HepG2 (cell line): Measurements from ENCODE around the gene HAGHL. TPM values are rescaled to one million over a fixed set of nuclear protein-coding genes. Genes with fewer than 3 reads are reported as not detected.

ENCODE experiments used
- FOXC1 ChIP-seq: sonication (generic); formaldehyde crosslinking; IDR thresholded peaks from 2 replicates; pipeline ENCODE4 v1.8.0; 2022; ENCODE audit warnings: mild to moderate bottlenecking, missing genetic modification reagents, borderline replicate concordance
- HHEX ChIP-seq: IDR thresholded peaks from 2 replicates; pipeline ENCODE4 v1.6.1; 2016; ENCODE audit warnings: control low read depth
- KDM5A ChIP-seq: fragments of 200-600 bp; sonication (generic); IDR thresholded peaks from 2 replicates; pipeline ENCODE4 v1.7.0; 2018; ENCODE audit warnings: antibody characterized with exemption, mild to moderate bottlenecking, low read length, borderline replicate concordance
- KLF16 ChIP-seq, 2 experiments: sonication (generic) in 1 of 2; formaldehyde crosslinking in 1 of 2; IDR thresholded peaks; 2 replicates each; pipeline versions ENCODE4 v1.6.1 to v1.8.0; 2016 to 2023; ENCODE audit warnings: missing genetic modification reagents in 2 of 2, missing compliant biosample characterization in 1 of 2
- MTA3 ChIP-seq: sonication (generic); formaldehyde crosslinking; IDR thresholded peaks from 2 replicates; pipeline ENCODE4 v1.4.0; 2020; ENCODE audit warnings: missing genetic modification reagents
- PLRG1 ChIP-seq: fragments of 450-650 bp; conservative IDR thresholded peaks from 2 replicates; pipeline ENCODE4 v1.6.1; 2016
- RAD21 ChIP-seq: fragments of 450-650 bp; formaldehyde crosslinking; IDR thresholded peaks from 2 replicates; pipeline ENCODE4 v1.5.0; 2020; ENCODE audit warnings: mild to moderate bottlenecking
- REXO4 ChIP-seq: sonication (generic); formaldehyde crosslinking; IDR thresholded peaks from 2 replicates; pipeline ENCODE4 v1.8.0; 2022; ENCODE audit warnings: missing genetic modification reagents, mild to moderate bottlenecking, borderline replicate concordance
- TARDBP ChIP-seq: sonication (generic); formaldehyde crosslinking; IDR thresholded peaks from 2 replicates; pipeline ENCODE4 v1.8.0; 2022; ENCODE audit warnings: mild to moderate bottlenecking, missing genetic modification reagents
- THYN1 ChIP-seq: sonication (generic); formaldehyde crosslinking; IDR thresholded peaks from 2 replicates; pipeline ENCODE4 v1.8.1; 2023; ENCODE audit warnings: low read depth, mild to moderate bottlenecking, moderate library complexity, missing genetic modification reagents, borderline replicate concordance
- XRCC5 ChIP-seq: fragments of 200-400 bp; formaldehyde crosslinking; optimal IDR thresholded peaks from 2 replicates; pipeline ENCODE3; 2017; ENCODE audit warnings: mild to moderate bottlenecking, low read length
- ZNF121 ChIP-seq: sonication (generic); formaldehyde crosslinking; IDR thresholded peaks from 2 replicates; pipeline ENCODE4 v1.5.0; 2020; ENCODE audit warnings: mild to moderate bottlenecking, missing genetic modification reagents
- ZNF333 ChIP-seq: sonication (generic); formaldehyde crosslinking; IDR thresholded peaks from 2 replicates; pipeline ENCODE4 v1.4.0; 2020; ENCODE audit warnings: mild to moderate bottlenecking, missing genetic modification reagents, borderline replicate concordance
- ZNF446 ChIP-seq: sonication (generic); formaldehyde crosslinking; IDR thresholded peaks from 2 replicates; pipeline ENCODE4 v1.5.0; 2020; ENCODE audit warnings: mild to moderate bottlenecking, missing genetic modification reagents
- ZNF569 ChIP-seq: sonication (generic); formaldehyde crosslinking; IDR thresholded peaks from 2 replicates; pipeline ENCODE4 v1.5.0; 2020; ENCODE audit warnings: mild to moderate bottlenecking, missing genetic modification reagents, moderate library complexity, borderline replicate concordance
- polyA plus RNA-seq, 8 experiments: library from polyadenylated mRNA; depleted of rRNA in 3 of 8; stranded (reverse) in 7 of 8; unstranded in 1 of 8; fragments of >200 nt; fragmentation: Illumina TruSeq in 4 of 8; extraction: Trizol in 4 of 8; gene quantifications; 2 replicates each; pipeline versions ENCODE4 v1.2.1 to v1.2.3, GENCODE V29; 2011 to 2016; ENCODE audit warnings: low read depth in 4 of 8, missing spikeins in 1 of 8, mixed read lengths in 1 of 8; ENCODE audit not compliant: insufficient read depth in 1 of 8
- total RNA-seq, 5 experiments: library from RNA; depleted of rRNA; stranded (reverse); fragments of >200 nt; fragmentation: Illumina TruSeq; extraction: Trizol; gene quantifications; 2 replicates each; pipeline ENCODE4 v1.2.3, GENCODE V29; 2016; ENCODE audit warnings: low read depth in 1 of 5
- TF ChIP-seq, protein P1 (sequence below): sonication (generic); formaldehyde crosslinking; IDR thresholded peaks from 2 replicates; pipeline ENCODE4 v1.5.0; 2020; ENCODE audit warnings: missing genetic modification reagents
- TF ChIP-seq, protein P2 (sequence below): sonication (generic); formaldehyde crosslinking; IDR thresholded peaks from 2 replicates; pipeline ENCODE4 v1.5.1; 2020; ENCODE audit warnings: mild to moderate bottlenecking, missing genetic modification reagents, moderate library complexity
- TF ChIP-seq, protein P3 (sequence below): IDR thresholded peaks from 2 replicates; pipeline ENCODE4 v1.6.1; 2016; ENCODE audit warnings: low read depth
- TF ChIP-seq, protein P4 (sequence below): IDR thresholded peaks from 2 replicates; pipeline ENCODE4 v1.6.1; 2016; ENCODE audit warnings: missing compliant biosample characterization, missing genetic modification reagents, borderline replicate concordance
- TF ChIP-seq, protein P5 (sequence below): conservative IDR thresholded peaks from 2 replicates; pipeline ENCODE4 v1.6.1; 2018; ENCODE audit warnings: missing genetic modification reagents

HAGHL gene
- total and polyA plus RNA-seq, 2 of the 13 experiments (the other 11 are each of a cell fraction or from before 2014, with no cell fraction given) = 3.4 to 8.4 TPM

DNA sequence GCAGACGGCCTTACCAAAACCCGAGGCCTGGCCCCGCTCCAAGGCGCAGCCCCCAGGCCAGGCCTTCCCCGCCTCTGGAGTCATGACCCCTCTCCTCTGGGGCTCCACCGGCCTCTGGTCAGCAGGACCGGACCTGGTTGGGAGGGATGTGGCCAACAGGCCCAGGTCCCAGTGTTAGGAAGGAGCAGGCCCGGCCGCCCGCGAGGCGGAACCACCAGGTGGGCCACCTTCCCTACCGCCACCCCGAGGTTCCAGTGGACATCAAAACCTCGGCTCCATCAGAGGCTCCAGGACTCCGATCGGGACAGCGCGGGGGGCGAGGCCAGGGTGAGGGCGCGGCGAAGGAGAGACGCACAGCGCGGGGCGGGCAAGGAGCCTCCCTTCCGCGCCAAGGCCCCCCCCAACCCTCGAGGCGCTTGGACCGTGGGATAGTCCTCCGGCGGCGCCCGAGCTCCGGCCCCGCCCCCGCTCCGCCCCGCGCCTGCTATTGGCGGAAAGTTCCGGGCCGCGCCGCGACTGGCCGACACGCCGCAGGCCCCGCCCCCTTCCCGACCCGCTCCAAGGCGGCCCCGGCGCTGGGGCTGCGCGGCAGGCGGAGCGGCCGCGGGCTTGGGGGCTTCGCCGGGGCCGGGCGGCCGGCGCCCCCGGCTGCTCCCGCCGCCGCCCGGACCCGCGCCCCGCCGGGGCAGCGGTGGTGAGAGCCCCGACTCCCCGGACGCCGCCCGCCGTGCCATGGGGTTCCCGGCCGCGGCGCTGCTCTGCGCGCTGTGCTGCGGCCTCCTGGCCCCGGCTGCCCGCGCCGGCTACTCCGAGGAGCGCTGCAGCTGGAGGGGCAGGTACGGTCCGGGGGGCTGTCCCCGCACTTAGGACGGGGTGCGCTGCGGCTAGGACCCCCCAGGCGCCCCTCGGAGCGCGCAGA, 12.1 kb upstream of the HAGHL start, which contains the start of gene METRN (continued):
- TF ChIP-seq, protein P1, sequence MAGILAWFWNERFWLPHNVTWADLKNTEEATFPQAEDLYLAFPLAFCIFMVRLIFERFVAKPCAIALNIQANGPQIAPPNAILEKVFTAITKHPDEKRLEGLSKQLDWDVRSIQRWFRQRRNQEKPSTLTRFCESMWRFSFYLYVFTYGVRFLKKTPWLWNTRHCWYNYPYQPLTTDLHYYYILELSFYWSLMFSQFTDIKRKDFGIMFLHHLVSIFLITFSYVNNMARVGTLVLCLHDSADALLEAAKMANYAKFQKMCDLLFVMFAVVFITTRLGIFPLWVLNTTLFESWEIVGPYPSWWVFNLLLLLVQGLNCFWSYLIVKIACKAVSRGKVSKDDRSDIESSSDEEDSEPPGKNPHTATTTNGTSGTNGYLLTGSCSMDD (CRISPR knock-in tag) = no peak
- TF ChIP-seq ZNF569 (CRISPR knock-in tag) (no peak), MTA3 (CRISPR knock-in tag) (no peak), XRCC5 (no peak), FOXC1 (CRISPR knock-in tag) (no peak), PLRG1 (no peak), HHEX (CRISPR knock-in tag) (no peak), ZNF446 (no peak), KDM5A (no peak), TARDBP (CRISPR knock-in tag) (no peak), REXO4 (no peak), THYN1 (CRISPR knock-in tag) (no peak), KLF16 (CRISPR knock-in tag; IDR thresholded peaks at IDR 0.05) (no peak), ZNF121 (CRISPR knock-in tag) (no peak), RAD21 (CRISPR knock-in tag) (no peak), ZNF333 (CRISPR knock-in tag) (no peak)
- TF ChIP-seq, protein P2, sequence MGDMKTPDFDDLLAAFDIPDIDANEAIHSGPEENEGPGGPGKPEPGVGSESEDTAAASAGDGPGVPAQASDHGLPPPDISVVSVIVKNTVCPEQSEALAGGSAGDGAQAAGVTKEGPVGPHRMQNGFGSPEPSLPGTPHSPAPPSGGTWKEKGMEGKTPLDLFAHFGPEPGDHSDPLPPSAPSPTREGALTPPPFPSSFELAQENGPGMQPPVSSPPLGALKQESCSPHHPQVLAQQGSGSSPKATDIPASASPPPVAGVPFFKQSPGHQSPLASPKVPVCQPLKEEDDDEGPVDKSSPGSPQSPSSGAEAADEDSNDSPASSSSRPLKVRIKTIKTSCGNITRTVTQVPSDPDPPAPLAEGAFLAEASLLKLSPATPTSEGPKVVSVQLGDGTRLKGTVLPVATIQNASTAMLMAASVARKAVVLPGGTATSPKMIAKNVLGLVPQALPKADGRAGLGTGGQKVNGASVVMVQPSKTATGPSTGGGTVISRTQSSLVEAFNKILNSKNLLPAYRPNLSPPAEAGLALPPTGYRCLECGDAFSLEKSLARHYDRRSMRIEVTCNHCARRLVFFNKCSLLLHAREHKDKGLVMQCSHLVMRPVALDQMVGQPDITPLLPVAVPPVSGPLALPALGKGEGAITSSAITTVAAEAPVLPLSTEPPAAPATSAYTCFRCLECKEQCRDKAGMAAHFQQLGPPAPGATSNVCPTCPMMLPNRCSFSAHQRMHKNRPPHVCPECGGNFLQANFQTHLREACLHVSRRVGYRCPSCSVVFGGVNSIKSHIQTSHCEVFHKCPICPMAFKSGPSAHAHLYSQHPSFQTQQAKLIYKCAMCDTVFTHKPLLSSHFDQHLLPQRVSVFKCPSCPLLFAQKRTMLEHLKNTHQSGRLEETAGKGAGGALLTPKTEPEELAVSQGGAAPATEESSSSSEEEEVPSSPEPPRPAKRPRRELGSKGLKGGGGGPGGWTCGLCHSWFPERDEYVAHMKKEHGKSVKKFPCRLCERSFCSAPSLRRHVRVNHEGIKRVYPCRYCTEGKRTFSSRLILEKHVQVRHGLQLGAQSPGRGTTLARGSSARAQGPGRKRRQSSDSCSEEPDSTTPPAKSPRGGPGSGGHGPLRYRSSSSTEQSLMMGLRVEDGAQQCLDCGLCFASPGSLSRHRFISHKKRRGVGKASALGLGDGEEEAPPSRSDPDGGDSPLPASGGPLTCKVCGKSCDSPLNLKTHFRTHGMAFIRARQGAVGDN (CRISPR knock-in tag) = peak; percentile 78
- TF ChIP-seq, protein P3, sequence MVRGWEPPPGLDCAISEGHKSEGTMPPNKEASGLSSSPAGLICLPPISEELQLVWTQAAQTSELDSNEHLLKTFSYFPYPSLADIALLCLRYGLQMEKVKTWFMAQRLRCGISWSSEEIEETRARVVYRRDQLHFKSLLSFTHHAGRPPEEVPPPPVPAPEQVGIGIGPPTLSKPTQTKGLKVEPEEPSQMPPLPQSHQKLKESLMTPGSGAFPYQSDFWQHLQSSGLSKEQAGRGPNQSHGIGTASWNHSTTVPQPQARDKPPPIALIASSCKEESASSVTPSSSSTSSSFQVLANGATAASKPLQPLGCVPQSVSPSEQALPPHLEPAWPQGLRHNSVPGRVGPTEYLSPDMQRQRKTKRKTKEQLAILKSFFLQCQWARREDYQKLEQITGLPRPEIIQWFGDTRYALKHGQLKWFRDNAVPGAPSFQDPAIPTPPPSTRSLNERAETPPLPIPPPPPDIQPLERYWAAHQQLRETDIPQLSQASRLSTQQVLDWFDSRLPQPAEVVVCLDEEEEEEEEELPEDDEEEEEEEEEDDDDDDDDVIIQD (CRISPR knock-in tag) = no peak
- TF ChIP-seq, protein P4, sequence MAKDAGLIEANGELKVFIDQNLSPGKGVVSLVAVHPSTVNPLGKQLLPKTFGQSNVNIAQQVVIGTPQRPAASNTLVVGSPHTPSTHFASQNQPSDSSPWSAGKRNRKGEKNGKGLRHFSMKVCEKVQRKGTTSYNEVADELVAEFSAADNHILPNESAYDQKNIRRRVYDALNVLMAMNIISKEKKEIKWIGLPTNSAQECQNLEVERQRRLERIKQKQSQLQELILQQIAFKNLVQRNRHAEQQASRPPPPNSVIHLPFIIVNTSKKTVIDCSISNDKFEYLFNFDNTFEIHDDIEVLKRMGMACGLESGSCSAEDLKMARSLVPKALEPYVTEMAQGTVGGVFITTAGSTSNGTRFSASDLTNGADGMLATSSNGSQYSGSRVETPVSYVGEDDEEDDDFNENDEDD = peak; percentile 83
- TF ChIP-seq, protein P5, sequence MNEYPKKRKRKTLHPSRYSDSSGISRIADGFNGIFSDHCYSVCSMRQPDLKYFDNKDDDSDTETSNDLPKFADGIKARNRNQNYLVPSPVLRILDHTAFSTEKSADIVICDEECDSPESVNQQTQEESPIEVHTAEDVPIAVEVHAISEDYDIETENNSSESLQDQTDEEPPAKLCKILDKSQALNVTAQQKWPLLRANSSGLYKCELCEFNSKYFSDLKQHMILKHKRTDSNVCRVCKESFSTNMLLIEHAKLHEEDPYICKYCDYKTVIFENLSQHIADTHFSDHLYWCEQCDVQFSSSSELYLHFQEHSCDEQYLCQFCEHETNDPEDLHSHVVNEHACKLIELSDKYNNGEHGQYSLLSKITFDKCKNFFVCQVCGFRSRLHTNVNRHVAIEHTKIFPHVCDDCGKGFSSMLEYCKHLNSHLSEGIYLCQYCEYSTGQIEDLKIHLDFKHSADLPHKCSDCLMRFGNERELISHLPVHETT (CRISPR knock-in tag) = no peak
